Colonic mucosa (tissue), 4 donors: Measurements from ENCODE around the gene ME2. TPM values are rescaled to one million over a fixed set of nuclear protein-coding genes. Genes with fewer than 3 reads are reported as not detected.
"Not testable (repeated sequence)": the region's sequence is repeated elsewhere in the genome, so short reads cannot be mapped to it uniquely, and the experiment has no call there.

Experiments
- DNase-seq: peaks from one replicate; pipeline ENCODE4 v3.0.0-alpha.2; 2020
- H3K27ac ChIP-seq: fragments of 200-600 bp; one replicate; pipeline ENCODE4 v1.8.0; 2021
- H3K27me3 ChIP-seq: fragments of 200-600 bp; one replicate; pipeline ENCODE4 v1.8.0; 2021
- H3K36me3 ChIP-seq: fragments of 200-600 bp; one replicate; pipeline ENCODE4 v1.8.0; 2021
- H3K4me1 ChIP-seq: fragments of 200-600 bp; one replicate; pipeline ENCODE4 v1.8.0; 2021; ENCODE audit warnings: mild to moderate bottlenecking
- H3K4me3 ChIP-seq: fragments of 200-600 bp; one replicate; pipeline ENCODE4 v1.8.0; 2021
- H3K9ac ChIP-seq, 2 donors: one replicate each; pipeline ENCODE4 v1.7.0; 2013; ENCODE audit warnings: control low read depth in 2 of 2, low read depth in 2 of 2, low read length in 2 of 2
- H3K9me3 ChIP-seq: fragments of 200-600 bp; one replicate; pipeline ENCODE4 v1.8.0; 2021
- intact Hi-C: fragments of 100-400 bp; cut with DNase I; formaldehyde crosslinking; loops from one replicate; pipeline ENCODE4 v1.14.1; 2022
- total RNA-seq, 2 donors: library from RNA; stranded (reverse); fragmentation: NEBNext Ultra II Directional in 1 of 2; extraction: Animal tissue kit (Norgen Biotek cat#: 25700) in 1 of 2; gene quantifications; one replicate each; pipeline ENCODE4 v1.2.1, GENCODE V29; 2021
- TF ChIP-seq, protein P1 (sequence below): fragments of 200-600 bp; IDR thresholded peaks from one replicate; pipeline ENCODE4 v1.8.0; 2022; ENCODE audit warnings: antibody characterized with exemption, mild to moderate bottlenecking
- donor health status: healthy.
- donor health status: DM: no; HTN: no; CAD: no.
- donor health status: DM: no; HTN: no; CAD: no.

The ME2 gene
- 10 to 100 TPM; 59.4 to 76.5 TPM for total RNA-seq

DNA sequence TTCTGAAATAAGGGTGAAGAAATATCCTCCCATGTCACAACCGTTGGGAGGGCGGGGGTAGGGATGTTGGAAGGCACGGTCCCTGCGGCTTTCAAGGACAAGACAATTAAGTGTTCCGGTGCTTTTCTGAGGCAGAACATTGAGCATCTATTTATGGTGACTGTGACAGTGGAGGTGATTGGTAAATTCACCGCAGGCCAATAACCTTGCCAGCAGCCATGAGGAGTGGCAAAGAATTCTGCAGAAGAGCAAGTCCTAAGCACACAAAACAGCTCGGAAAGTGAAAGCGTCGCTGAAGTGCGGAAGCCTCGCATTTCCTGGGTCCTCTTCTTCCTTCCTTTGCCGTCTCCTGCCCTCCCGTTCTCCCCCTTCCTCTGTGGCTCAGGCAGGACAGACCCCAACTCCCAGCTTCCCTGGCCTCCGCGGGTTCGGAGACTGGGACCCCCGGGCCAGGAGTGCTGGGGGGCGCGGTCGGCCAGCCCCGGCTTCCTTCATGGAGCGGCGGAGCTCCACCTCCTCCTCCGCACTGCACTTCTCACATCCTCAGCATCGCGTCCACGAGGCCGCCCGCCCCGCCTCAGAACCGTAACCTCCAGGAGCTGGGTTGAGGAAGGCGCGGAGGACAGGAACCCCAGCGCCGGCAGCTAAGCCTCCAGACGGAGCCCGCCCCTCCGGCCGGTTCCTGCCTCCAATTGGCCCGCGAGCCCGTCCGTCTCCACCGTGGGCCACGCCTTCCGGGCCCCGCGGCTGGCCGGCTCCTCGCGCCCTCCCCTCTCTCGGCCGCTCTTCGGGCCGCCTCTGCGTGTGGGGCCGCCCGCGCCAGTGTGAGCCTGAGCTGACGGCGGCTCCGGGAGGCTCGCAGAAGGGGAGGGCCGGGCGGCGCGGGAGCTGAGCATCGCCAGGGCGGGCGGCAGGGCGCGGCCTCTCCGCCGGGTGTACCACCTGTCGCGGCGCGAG, at the start of gene ME2:
Gene ME2 (plus strand): TSS at position 774 of the 957 bp plus-strand sequence. CDS start 16,703 bp downstream, outside the sequence.
- TF ChIP-seq, protein P1, sequence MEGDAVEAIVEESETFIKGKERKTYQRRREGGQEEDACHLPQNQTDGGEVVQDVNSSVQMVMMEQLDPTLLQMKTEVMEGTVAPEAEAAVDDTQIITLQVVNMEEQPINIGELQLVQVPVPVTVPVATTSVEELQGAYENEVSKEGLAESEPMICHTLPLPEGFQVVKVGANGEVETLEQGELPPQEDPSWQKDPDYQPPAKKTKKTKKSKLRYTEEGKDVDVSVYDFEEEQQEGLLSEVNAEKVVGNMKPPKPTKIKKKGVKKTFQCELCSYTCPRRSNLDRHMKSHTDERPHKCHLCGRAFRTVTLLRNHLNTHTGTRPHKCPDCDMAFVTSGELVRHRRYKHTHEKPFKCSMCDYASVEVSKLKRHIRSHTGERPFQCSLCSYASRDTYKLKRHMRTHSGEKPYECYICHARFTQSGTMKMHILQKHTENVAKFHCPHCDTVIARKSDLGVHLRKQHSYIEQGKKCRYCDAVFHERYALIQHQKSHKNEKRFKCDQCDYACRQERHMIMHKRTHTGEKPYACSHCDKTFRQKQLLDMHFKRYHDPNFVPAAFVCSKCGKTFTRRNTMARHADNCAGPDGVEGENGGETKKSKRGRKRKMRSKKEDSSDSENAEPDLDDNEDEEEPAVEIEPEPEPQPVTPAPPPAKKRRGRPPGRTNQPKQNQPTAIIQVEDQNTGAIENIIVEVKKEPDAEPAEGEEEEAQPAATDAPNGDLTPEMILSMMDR = no peak
- DNase-seq = peak; percentile 94
- intact Hi-C loops = no loop called here
- peak within 1 kb of the TSS; percentile 76 for H3K4me3 ChIP-seq
- no peaks in the 10 kb centered on the region for H3K9me3 ChIP-seq
- H3K36me3 ChIP-seq = no peaks in the 10 kb centered on the region
- H3K9ac ChIP-seq = peak within 1 kb of the TSS; percentile 95 to 97
- H3K27me3 ChIP-seq = no peaks in the 10 kb centered on the region
- peak within 1 kb of the TSS; percentile 100 for H3K27ac ChIP-seq
- peaks cover 4% of the 10 kb centered on the region for H3K4me1 ChIP-seq

DNA sequence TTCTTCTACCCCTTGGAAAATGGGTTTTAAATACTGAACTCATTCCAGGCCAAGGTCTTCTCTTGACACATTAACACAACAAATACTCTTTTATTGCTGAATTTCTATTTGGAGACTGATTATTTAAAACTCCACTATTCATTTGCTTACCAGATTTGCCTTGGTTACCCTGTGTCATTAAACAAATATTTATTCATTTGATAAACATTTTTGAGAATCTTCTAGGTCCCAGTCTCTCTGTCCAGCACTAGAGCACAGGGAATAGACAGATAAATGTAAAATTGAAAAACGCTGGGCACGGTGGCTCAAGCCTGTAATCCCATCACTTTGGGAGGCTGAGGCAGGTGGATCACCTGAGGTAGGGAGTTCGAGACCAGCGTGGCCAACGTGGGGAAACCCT, 49.3 kb upstream of the ME2 start:
- Histone ChIP-seq H3K27ac (no peak overlapping the region), H3K36me3 (no peaks in the 10 kb centered on the region), H3K4me3 (no peak overlapping the region), H3K27me3 (no peaks in the 10 kb centered on the region), H3K9me3 (no peaks in the 10 kb centered on the region), H3K9ac (no peak overlapping the region), H3K4me1 (peaks cover 6% of the 10 kb centered on the region)
- TF ChIP-seq, protein P1 = no peak
- intact Hi-C loops = no loop called here
- DNase-seq = no peak

GRCh38 chr18:50830544-50830943, 48.4 kb upstream of the ME2 start:
- no peaks in the 10 kb centered on the region for H3K36me3 ChIP-seq
- DNase-seq = no peak
- H3K9ac ChIP-seq = no peak overlapping the region
- H3K27me3 ChIP-seq = no peaks in the 10 kb centered on the region
- H3K27ac ChIP-seq = no peak overlapping the region
- H3K4me1 ChIP-seq = peaks cover 6% of the 10 kb centered on the region
- intact Hi-C loops = no loop called here
- H3K9me3 ChIP-seq = no peaks in the 10 kb centered on the region
- no peak overlapping the region for H3K4me3 ChIP-seq
- TF ChIP-seq, protein P1 = no peak

GRCh38 chr18:50832754-50833153, 46.2 kb upstream of the ME2 start:
- no peak for DNase-seq
- no peaks in the 10 kb centered on the region for H3K27me3 ChIP-seq
- TF ChIP-seq, protein P1 = no peak
- intact Hi-C loops = no loop called here
- no peak overlapping the region for H3K4me3 ChIP-seq
- H3K27ac ChIP-seq = no peak overlapping the region
- H3K9ac ChIP-seq = no peak overlapping the region
- no peaks in the 10 kb centered on the region for H3K9me3 ChIP-seq
- H3K4me1 ChIP-seq = no peaks in the 10 kb centered on the region
- H3K36me3 ChIP-seq = no peaks in the 10 kb centered on the region

DNA sequence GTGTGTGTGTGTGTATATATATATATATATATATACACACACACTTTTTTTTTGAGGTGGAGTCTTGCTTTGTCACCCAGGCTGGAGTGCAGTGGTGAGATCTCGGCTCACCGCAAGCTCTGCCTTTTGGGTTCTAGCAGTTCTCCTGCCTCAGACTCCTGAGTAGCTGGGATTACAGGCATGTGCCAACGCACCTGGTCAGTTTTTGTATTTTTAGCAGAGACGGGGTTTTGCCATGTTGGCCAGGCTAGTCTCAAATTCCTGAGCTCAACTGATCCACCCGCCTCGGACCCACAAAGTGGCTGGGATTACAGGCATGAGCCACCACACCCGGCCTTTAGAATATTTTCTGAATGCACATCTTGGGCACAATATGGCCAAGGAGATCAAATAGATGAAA, 45.4 kb upstream of the ME2 start:
- H3K27me3 ChIP-seq, intact Hi-C loops, H3K9me3 ChIP-seq, H3K9ac ChIP-seq, H3K36me3 ChIP-seq, DNase-seq, H3K4me3 ChIP-seq, H3K27ac ChIP-seq, H3K4me1 ChIP-seq: not testable (repeated sequence)

DNA sequence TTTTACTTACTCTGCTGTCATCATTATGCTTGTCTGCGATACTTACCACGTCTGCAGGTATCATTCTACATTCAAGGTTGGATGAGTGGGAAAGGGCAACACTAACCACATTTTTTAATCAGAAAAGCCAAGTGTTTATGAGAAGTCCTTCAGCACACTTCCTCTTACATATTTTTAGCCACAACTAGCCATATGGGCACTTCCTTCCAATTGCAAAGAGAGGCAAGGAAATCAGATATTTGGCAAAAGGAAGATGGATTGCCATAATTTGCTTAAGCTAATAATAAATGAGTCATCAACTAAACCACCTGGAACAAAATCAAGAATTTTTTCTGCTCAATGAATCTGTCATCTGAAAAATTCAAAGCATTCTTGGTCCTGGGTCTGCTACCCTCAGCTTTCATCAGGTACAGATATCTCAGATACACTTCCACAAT, 42.4 kb upstream of the ME2 start:
- no peak for DNase-seq
- Histone ChIP-seq H3K4me1 (no peaks in the 10 kb centered on the region), H3K36me3 (no peaks in the 10 kb centered on the region), H3K9ac (no peak overlapping the region), H3K27me3 (no peaks in the 10 kb centered on the region), H3K9me3 (no peaks in the 10 kb centered on the region), H3K27ac (no peak overlapping the region), H3K4me3 (no peak overlapping the region)
- intact Hi-C loops = no loop called here
- TF ChIP-seq, protein P1 = no peak
